GM13977 (cell line): Measurements from ENCODE around the gene PSKH1.
"Not testable (repeated sequence)": the region's sequence is repeated elsewhere in the genome, so short reads cannot be mapped to it uniquely, and the experiment has no call there.

Experiments used
- DNase-seq: peaks from one replicate; pipeline ENCODE4 v3.0.0; 2012; ENCODE audit warnings: low spot score
- in situ Hi-C: fragments of 300-500 bp; cut with MboI; formaldehyde crosslinking; loops from one replicate; pipeline ENCODE4 v1.12.0; 2022; ENCODE audit warnings: low sequenced_read_pairs, low pct_unique_long_range_greater_than_20kb, mixed read lengths, inconsistent platforms; ENCODE audit not compliant: unreplicated experiment
- TF ChIP-seq, protein P1 (sequence below): IDR thresholded peaks from 2 replicates; pipeline ENCODE4 v1.5.1; 2012; ENCODE audit warnings: mild to moderate bottlenecking, control low read depth; ENCODE audit not compliant: insufficient read depth; ENCODE audit errors: extremely low read depth, missing control alignments

PSKH1 gene

DNA sequence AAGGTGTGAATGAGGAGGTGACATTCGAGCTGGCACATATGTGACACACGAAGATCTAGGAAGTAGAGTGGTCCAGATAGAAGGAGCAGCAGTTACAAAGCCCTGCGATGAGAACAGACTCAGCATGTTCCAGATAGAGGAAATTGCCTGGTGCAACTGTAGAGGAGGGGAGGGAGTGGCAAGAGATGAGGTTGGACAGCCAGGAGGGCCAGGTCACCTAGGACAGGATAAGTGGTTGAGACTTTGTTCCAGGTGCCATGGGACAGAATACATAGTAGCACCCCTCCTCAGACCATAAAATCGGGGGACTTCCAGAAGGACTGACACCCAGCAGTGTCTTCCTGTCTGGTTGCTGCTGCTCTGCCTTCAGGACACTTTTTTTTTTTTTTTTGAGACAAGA, 34.6 kb upstream of the PSKH1 start:
- in situ Hi-C loops: no loop called here
- no peak for DNase-seq
- TF ChIP-seq, protein P1, sequence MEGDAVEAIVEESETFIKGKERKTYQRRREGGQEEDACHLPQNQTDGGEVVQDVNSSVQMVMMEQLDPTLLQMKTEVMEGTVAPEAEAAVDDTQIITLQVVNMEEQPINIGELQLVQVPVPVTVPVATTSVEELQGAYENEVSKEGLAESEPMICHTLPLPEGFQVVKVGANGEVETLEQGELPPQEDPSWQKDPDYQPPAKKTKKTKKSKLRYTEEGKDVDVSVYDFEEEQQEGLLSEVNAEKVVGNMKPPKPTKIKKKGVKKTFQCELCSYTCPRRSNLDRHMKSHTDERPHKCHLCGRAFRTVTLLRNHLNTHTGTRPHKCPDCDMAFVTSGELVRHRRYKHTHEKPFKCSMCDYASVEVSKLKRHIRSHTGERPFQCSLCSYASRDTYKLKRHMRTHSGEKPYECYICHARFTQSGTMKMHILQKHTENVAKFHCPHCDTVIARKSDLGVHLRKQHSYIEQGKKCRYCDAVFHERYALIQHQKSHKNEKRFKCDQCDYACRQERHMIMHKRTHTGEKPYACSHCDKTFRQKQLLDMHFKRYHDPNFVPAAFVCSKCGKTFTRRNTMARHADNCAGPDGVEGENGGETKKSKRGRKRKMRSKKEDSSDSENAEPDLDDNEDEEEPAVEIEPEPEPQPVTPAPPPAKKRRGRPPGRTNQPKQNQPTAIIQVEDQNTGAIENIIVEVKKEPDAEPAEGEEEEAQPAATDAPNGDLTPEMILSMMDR: no peak

DNA sequence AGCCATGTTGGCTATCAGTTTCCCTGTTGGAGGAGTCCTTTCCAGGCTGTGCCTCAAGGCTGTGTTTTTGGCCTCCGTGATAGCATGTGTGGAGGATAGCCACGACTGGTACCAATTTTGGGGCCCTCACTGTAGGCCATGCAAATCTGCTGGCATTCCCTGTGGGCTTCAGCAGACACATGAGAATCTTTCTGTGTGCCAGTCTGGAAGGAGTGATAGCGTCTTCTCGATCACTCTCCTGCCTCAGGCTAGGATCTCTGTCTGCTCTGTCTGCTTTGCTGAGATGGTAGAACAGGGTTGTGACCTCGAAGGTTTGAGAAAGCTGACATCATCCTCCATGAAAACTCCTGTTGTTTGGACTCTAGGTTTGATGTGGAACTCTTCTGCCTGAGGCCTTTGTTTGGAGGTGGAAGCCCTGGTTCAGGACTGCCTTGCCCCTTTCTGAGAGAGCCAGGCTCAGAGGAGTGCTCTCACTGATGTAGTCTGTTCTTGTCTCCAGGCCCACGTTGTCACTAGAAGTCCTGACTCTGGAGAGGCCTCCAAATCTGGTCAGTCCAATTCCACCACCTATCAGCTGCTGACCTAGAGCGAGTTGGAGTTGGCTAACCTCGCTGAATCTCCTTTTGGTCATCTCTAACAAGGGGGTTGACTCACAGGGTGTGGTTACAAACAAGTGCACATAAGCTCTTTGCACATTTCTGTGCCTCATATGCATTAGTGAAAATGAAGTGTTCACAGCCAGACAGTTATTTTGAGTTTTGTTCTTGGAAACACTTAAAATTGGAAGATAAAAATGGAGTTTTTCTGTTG, 32.3 kb upstream of the PSKH1 start:
- TF ChIP-seq, protein P1: no peak
- DNase-seq: no peak
- in situ Hi-C loops: no loop called here

DNA sequence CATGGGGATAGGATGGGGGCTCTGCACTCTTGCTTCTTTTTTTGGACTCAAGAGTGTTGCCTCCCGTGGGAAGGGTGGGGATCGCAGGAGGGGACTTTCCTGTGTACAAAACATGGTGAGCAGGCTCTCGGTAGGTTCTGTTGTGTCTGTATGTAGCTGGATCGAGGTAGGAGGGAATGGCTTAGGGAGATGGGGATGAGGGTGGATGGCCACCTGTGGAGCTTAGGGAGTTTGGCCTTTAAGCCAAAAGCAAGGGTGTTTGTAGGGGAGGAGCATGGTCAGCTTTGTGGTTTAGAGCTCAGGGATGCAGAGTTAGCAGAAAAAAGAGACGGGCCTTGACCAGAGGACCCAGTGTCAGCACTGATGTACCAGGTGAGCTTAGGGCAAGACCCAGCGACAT, 31.2 kb upstream of the PSKH1 start:
- TF ChIP-seq, protein P1: no peak
- in situ Hi-C loops: no loop called here
- no peak for DNase-seq

DNA sequence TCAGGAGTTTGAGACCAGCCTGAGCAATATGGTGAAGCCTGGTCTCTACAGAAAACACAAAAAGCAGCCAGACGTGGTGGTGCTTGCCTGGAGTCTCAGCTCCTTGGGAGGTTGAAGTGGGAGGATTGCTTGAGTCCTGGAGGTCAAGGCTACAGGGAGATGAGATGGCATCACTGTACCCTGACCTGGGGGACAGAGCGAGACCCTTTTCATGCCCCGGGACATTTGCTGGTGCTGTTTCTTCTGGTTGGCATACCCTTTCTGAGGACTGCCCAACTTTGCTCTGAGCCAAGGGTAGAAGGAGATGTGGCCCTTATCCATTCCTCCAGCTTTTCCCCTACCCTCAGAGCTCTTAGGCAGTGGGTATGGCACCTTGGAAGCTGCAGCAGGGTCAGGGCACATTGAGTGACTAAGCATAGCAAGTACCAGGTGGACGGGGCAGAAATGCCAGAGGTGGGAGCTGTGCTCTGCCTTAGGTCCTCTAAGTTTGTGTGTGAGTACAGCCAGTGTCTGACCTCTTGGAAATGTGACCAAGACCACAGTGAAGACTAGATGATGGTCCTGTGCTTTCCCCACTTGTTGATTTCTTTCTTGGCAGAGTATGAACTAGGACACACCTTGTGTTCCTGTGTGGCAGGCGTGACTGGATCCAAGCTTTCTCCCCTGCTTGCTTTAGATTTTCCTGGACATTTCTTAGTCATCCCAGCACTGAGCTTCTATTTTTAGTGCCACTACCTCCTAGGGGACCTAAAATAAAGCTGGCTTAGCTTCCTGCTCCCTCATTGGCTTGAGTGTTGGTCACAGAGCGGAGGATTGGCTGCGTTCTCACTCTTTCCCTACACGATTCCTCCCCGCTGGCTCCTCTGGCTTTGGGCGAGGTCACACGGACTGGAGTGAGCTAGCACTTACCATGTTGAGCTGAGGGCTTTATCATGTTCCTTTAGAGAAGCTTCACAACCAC, 30.2 kb upstream of the PSKH1 start:
- no peak for DNase-seq
- TF ChIP-seq, protein P1: no peak
- in situ Hi-C loops: no loop called here

DNA sequence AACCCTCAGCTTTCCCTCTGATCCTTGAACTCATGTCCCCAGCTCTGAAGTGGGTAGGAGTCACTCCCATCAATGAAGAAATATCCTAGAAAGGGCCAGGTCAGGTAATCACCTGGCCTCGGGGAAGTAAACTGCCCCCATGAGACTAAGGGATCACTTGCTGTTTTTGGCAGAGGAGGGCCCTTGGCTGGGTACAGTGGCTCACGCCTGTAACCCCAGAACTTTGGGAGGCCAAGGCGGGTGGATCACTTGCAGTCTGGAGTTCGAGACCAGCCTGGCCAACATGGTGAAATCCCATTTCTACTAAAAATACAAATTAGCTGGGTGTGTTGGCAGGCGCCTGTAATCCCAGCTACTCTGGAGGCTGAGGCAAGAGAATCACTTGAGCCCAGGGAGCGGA, 29.0 kb upstream of the PSKH1 start:
- DNase-seq, in situ Hi-C loops: not testable (repeated sequence)

DNA sequence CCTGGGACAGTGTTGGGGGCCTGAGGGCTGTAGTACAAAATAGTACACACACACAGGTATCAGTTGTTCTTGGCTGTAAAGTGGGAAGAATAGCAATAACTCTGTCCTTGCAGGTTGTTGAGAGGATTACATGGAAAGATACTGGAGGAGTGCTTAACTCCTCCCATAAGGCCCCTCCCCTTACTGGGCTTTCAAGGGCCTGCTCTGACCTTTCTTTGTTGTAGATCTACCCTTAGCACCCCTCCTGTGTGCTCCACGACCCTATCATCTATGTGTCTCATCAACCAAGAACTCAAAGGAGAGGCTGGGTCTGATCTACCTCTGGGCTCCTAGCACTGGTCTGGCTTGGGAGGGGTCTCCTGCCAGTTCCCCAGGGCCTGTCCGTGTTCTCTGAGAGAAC, 28.5 kb upstream of the PSKH1 start:
- in situ Hi-C loops: no loop called here
- no peak for DNase-seq
- TF ChIP-seq, protein P1: no peak

DNA sequence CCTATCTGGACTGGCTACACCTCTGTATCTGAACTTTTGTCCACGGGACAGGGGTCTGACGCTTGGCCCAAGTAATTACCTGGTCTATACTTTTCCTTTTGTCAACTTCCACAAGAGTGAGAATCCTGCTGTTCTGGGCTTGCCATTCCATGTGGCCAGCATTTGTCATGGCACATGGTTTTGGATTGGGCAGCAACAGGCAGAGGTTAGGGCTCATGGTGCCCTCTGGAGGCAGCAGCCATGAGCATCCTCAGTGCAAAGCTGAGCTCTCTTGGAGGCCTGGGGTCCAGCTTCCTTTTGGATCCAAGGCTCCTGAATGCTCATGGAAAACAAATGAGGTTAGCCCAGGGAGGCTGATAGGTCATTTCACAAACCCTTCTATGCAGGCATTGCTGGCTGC, 27.7 kb upstream of the PSKH1 start:
- no peak for DNase-seq

More for the DNA sequence above, 27.7 kb upstream of the PSKH1 start:
- TF ChIP-seq, protein P1: peak; percentile 59
- in situ Hi-C loops: no loop called here
